ENCODE results near the gene PLA2G12B. TPM values are rescaled to one million over a fixed set of nuclear protein-coding genes. Genes with fewer than 3 reads are reported as not detected.

PLA2G12B gene
- total and polyA plus RNA-seq, 2 of the 8 experiments (the other 6 are each of a cell fraction or from before 2014, with no cell fraction given): not detected

DNA sequence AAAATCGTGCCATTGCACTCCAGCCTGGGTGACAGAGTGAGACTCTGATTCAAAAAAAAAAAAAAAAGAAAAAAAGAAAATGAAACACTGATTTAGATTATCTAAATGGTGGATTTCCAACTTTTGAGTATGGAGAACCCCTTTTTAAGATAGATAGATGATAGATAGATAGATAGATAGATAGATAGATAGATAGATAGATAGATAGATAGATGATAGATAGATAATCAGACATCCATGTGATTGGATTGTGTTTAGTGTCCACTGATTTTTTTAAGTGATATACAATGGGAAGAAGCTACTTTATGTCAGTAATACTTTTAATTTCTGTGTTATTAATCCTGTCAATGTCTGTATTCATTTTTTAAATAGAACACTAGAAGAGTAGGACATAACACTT, 55.1 kb downstream of the PLA2G12B start:
- H3K56ac ChIP-seq (replicated peaks; ENCODE audit: insufficient read length, low read depth, low read length): no peak overlapping the region
- no peak overlapping the region for H4K91ac ChIP-seq (replicated peaks; ENCODE audit: insufficient read length, low read length)
- H3K14ac ChIP-seq (ENCODE audit: insufficient read length): no peak overlapping the region
- ChIA-PET CTCF (ENCODE audit: partially characterized antibody) (interaction anchor here (0.6 kb wide), 1 partner anchor 130 kb away, joined by 3 read pairs; no protein-coding TSS in a partner anchor), POLR2A (ENCODE audit: partially characterized antibody) (interaction anchor here (0.8 kb wide), 1 partner anchor 9 kb away, joined by 5 read pairs; no protein-coding TSS in a partner anchor)
- no peak overlapping the region for H2BK15ac ChIP-seq (ENCODE audit: low read length)
- no peaks in the 10 kb centered on the region for H3K27me3 ChIP-seq (replicated peaks in 1 of 4; ENCODE audit: control insufficient read depth in 3 of 4, extremely low read depth in 1 of 4, insufficient read depth in 3 of 4, low read length in 3 of 4)
- TF ChIP-seq SP4 (IDR thresholded peaks at IDR 0.05; ENCODE audit: low read length): no peak
- no peak for TF ChIP-seq CBX8 (IDR thresholded peaks at IDR 0.05; ENCODE audit: borderline replicate concordance, low read depth, low read length)
- TF ChIP-seq TAF7 (optimal IDR thresholded peaks at IDR 0.05; ENCODE audit: borderline replicate concordance, low read depth, low read length): no peak
- no peak for TF ChIP-seq BRCA1 (IDR thresholded peaks at IDR 0.05; ENCODE audit: low read depth, low read length)
- TF ChIP-seq, protein P1, sequence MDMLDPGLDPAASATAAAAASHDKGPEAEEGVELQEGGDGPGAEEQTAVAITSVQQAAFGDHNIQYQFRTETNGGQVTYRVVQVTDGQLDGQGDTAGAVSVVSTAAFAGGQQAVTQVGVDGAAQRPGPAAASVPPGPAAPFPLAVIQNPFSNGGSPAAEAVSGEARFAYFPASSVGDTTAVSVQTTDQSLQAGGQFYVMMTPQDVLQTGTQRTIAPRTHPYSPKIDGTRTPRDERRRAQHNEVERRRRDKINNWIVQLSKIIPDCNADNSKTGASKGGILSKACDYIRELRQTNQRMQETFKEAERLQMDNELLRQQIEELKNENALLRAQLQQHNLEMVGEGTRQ (IDR thresholded peaks at IDR 0.05; ENCODE audit: low read length): no peak
- no peak for TF ChIP-seq MAFK (IDR thresholded peaks at IDR 0.05; ENCODE audit: low read depth, low read length)
- H4K8ac ChIP-seq (ENCODE audit: extremely low read depth, insufficient read depth, low read length): no peak overlapping the region
- no peak overlapping the region for H3K23ac ChIP-seq (ENCODE audit: insufficient read length)
- no peaks in the 10 kb centered on the region for H3K79me2 ChIP-seq (ENCODE audit: control insufficient read depth in 1 of 2, insufficient read depth in 2 of 2, low read length in 2 of 2)
- no peak overlapping the region for H3K4me3 ChIP-seq (ENCODE audit: extremely low read depth in 1 of 4, insufficient read depth in 2 of 4, low read depth in 3 of 4, low read length in 4 of 4)
- no peak overlapping the region for H3K4me2 ChIP-seq (ENCODE audit: insufficient read depth in 1 of 2, low read depth in 2 of 2, low read length in 2 of 2)
- no peaks in the 10 kb centered on the region for H3K36me3 ChIP-seq (ENCODE audit: control insufficient read depth in 2 of 4, insufficient read depth in 4 of 4, low read length in 3 of 4)
- peaks cover 0 to 3% (median 0%) of the 10 kb centered on the region in 4 experiments; a peak in 2 of 7 replicates for H3K4me1 ChIP-seq (replicated peaks in 1 of 4; ENCODE audit: control insufficient read depth in 3 of 4, insufficient read depth in 4 of 4, low read length in 3 of 4)
- no peaks in the 10 kb centered on the region for H3K23me2 ChIP-seq (ENCODE audit: low read depth, low read length)
- H3K79me1 ChIP-seq (ENCODE audit: low read depth, low read length): no peaks in the 10 kb centered on the region
- H2AK5ac ChIP-seq (ENCODE audit: low read depth, low read length): no peak overlapping the region
- no peak overlapping the region for H3K18ac ChIP-seq (ENCODE audit: extremely low read depth, low read length)
- no peak overlapping the region for H2AFZ ChIP-seq (ENCODE audit: low read length)
- H4K5ac ChIP-seq (ENCODE audit: insufficient read length, low read depth, low read length): no peak overlapping the region
- H2BK20ac ChIP-seq (ENCODE audit: low read length): no peak overlapping the region
- H2BK12ac ChIP-seq (ENCODE audit: low read depth, low read length): no peak overlapping the region
- H3K4ac ChIP-seq (replicated peaks; ENCODE audit: insufficient read length, low read depth, low read length): no peak overlapping the region
- no peak overlapping the region for H3K9ac ChIP-seq (replicated peaks in 1 of 4; ENCODE audit: extremely low read depth in 1 of 4, low read depth in 3 of 4, low read length in 3 of 4)
- H3K9me3 ChIP-seq (ENCODE audit: insufficient read depth in 2 of 2, low read depth in 1 of 2, low read length in 1 of 2): peaks cover 2 to 7% of the 10 kb centered on the region in 2 experiments; a peak in 1 of 4 replicates
- DNase-seq (ENCODE audit: low read depth in 1 of 2, low spot score in 2 of 2) (no peak), FAIRE-seq (peak; percentile 7)
- H2BK120ac ChIP-seq (replicated peaks; ENCODE audit: low read depth, low read length): no peak overlapping the region
- H4K20me1 ChIP-seq (replicated peaks in 1 of 2; ENCODE audit: control insufficient read depth in 1 of 2, insufficient read depth in 2 of 2, low read length in 2 of 2): no peaks in the 10 kb centered on the region
- 100% methylated on average over 1 of the region's 1 CpG; no CpG with 5 or more reads in 1 of the 2 experiments for WGBS, 2 experiments (ENCODE audit: extremely low coverage in 1 of 2, insufficient coverage in 1 of 2, insufficient read length in 1 of 2, insufficient replicate concordance in 2 of 2, low coverage in 1 of 2, low lambda C conversion rate in 2 of 2, missing lambda C conversion rate in 1 of 2)
- no peak overlapping the region for H2BK5ac ChIP-seq (ENCODE audit: low read depth, low read length)
- H3K27ac ChIP-seq (ENCODE audit: low read depth, low read length): no peak overlapping the region

Measured in H1 (cell line).